ENCODE data around the gene LIM2. TPM values are rescaled to one million over a fixed set of nuclear protein-coding genes. Genes with fewer than 3 reads are reported as not detected.

The LIM2 gene
- total and polyA plus RNA-seq, 2 of the 4 experiments (the other 2 are of a cell fraction) = not detected

DNA sequence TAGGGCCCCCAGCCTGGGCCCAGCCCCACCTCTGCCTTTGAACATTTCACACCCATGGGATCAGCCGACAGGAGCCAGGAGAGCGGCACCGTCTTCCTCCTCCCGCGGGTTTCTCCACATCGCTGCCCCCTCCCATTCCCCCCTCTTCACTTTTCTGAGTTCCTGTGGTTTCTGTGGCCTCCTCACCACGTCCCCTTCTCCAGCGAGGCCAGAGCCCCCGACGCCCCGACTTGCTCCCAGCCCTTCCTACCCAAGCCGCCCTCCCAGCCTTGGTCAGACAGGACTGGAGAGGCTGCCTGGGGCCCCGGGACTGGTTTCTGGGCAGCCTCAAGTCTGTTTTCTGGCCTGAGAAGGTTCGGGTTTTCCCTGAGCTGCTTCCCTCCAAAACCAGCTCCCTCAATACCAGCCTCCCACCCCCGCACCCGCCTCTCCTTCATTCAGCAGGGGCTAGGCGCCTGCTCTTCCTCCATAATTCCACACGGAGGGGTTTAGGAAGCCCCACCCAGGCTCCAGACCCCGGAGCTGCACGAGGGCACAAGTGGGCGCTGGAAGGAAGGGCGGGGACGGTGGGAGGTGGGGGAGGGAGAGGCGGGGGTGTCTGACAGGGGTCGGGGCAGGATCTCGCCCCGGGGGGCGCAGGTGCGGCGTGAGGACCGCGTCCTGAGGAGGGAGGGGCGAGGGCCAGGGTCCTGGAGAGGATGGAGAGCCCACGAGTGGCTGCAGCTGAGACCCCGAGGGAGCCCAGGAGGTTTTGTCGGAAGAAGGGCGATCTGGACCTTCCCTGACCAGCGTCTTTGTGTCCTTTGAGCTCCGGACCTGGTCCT is 33.7 kb upstream of the LIM2 start:
- 0% methylated on average over 3 of the region's 39 CpGs; no CpG with 5 or more reads in 1 of the 2 experiments for WGBS, 2 experiments (ENCODE audit: extremely low coverage in 2 of 2, insufficient read length in 1 of 2)
- Histone ChIP-seq H2BK5ac (ENCODE audit: low read depth, low read length, poor library complexity, severe bottlenecking) (no peak overlapping the region), H3K79me1 (ENCODE audit: low read depth in 1 of 2, low read length in 2 of 2) (no peaks in the 10 kb centered on the region), H2AK9ac (replicated peaks; ENCODE audit: low read depth, low read length, poor library complexity) (peak overlapping the region; percentile 76), H3K56ac (ENCODE audit: extremely low read depth, insufficient read depth, low read length) (no peak overlapping the region), H3K36me3 (ENCODE audit: control insufficient read depth, insufficient read depth, low read length) (no peaks in the 10 kb centered on the region), H2BK20ac (ENCODE audit: low read depth, low read length) (no peak overlapping the region), H3K9me1 (ENCODE audit: insufficient read depth, low read length) (no peaks in the 10 kb centered on the region), H2AFZ (replicated peaks; ENCODE audit: low read length, poor library complexity) (no peak overlapping the region), H3K4me1 (ENCODE audit: control insufficient read depth, insufficient read depth, low read length) (no peaks in the 10 kb centered on the region), H2BK120ac (ENCODE audit: low read depth, low read length) (no peak overlapping the region), H3K14ac (replicated peaks; ENCODE audit: low read depth, low read length) (no peak overlapping the region), H3K9me3 (ENCODE audit: control insufficient read depth, insufficient read depth, low read length) (no peaks in the 10 kb centered on the region), H3K23ac (ENCODE audit: low read depth, low read length) (no peak overlapping the region), H3K4ac (ENCODE audit: low read depth, low read length) (no peak overlapping the region), H3K18ac (ENCODE audit: low read depth, low read length) (no peak overlapping the region), H2AK5ac (ENCODE audit: low read depth, low read length) (no peak overlapping the region), H3K27me3 (ENCODE audit: control insufficient read depth, insufficient read depth, low read length) (no peaks in the 10 kb centered on the region), H4K20me1 (ENCODE audit: insufficient read depth, low read length) (no peaks in the 10 kb centered on the region), H2BK15ac (ENCODE audit: low read depth, low read length) (no peak overlapping the region), H3K4me3 (ENCODE audit: insufficient read depth, low read depth, low read length) (no peak overlapping the region), H4K5ac (ENCODE audit: low read depth, low read length) (no peak overlapping the region), H3K4me2 (ENCODE audit: low read depth, low read length) (no peak overlapping the region), H4K91ac (ENCODE audit: insufficient read depth, low read depth, low read length) (no peak overlapping the region), H3K27ac (ENCODE audit: insufficient read depth, low read length) (no peak overlapping the region), H4K8ac (ENCODE audit: low read depth in 2 of 2, low read length in 2 of 2) (no peak overlapping the region), H3K9ac (ENCODE audit: low read depth, low read length) (no peak overlapping the region)
- ChIA-PET CTCF (interaction anchor here (0.5 to 1.9 kb wide), 4 partner anchors 16 to 357 kb away, joined by 3 to 6 read pairs (median 4); no protein-coding TSS in a partner anchor), POLR2A (ENCODE audit: unreplicated experiment) (no interaction called here)
- intact Hi-C loops (cut with micrococcal nuclease) (loop anchor here (2.0 to 5.0 kb wide), 4 partner anchors 84 to 357 kb away; no protein-coding TSS in a partner anchor), dilution Hi-C loops (cut with HindIII; ENCODE audit: low sequenced_read_pairs, unreplicated experiment) (no loop called here), in situ Hi-C loops (cut with MboI; ENCODE audit: low sequenced_read_pairs) (no loop called here)
- no peak for TF ChIP-seq SMC3 (IDR thresholded peaks at IDR 0.05; ENCODE audit: low read depth, low read length)
- TF ChIP-seq BHLHE40 (IDR thresholded peaks at IDR 0.05; ENCODE audit: low read depth, low read length) = no peak
- no peak for TF ChIP-seq MXI1 (IDR thresholded peaks at IDR 0.05; ENCODE audit: borderline replicate concordance, low read depth, low read length)
- TF ChIP-seq MAFK (IDR thresholded peaks at IDR 0.05; ENCODE audit: low read depth, low read length) = no peak
- TF ChIP-seq, protein P1, sequence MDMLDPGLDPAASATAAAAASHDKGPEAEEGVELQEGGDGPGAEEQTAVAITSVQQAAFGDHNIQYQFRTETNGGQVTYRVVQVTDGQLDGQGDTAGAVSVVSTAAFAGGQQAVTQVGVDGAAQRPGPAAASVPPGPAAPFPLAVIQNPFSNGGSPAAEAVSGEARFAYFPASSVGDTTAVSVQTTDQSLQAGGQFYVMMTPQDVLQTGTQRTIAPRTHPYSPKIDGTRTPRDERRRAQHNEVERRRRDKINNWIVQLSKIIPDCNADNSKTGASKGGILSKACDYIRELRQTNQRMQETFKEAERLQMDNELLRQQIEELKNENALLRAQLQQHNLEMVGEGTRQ (IDR thresholded peaks at IDR 0.05; ENCODE audit: low read depth, low read length) = no peak
- no peak for TF ChIP-seq FOS (IDR thresholded peaks at IDR 0.05; ENCODE audit: low read depth, low read length)
- TF ChIP-seq RCOR1 (IDR thresholded peaks at IDR 0.05; ENCODE audit: insufficient replicate concordance, low read length) = no peak
- TF ChIP-seq, protein P2, sequence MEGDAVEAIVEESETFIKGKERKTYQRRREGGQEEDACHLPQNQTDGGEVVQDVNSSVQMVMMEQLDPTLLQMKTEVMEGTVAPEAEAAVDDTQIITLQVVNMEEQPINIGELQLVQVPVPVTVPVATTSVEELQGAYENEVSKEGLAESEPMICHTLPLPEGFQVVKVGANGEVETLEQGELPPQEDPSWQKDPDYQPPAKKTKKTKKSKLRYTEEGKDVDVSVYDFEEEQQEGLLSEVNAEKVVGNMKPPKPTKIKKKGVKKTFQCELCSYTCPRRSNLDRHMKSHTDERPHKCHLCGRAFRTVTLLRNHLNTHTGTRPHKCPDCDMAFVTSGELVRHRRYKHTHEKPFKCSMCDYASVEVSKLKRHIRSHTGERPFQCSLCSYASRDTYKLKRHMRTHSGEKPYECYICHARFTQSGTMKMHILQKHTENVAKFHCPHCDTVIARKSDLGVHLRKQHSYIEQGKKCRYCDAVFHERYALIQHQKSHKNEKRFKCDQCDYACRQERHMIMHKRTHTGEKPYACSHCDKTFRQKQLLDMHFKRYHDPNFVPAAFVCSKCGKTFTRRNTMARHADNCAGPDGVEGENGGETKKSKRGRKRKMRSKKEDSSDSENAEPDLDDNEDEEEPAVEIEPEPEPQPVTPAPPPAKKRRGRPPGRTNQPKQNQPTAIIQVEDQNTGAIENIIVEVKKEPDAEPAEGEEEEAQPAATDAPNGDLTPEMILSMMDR (conservative IDR thresholded peaks at IDR 0.05; ENCODE audit: low read depth, low read length) = no peak
- TF ChIP-seq, protein P3, sequence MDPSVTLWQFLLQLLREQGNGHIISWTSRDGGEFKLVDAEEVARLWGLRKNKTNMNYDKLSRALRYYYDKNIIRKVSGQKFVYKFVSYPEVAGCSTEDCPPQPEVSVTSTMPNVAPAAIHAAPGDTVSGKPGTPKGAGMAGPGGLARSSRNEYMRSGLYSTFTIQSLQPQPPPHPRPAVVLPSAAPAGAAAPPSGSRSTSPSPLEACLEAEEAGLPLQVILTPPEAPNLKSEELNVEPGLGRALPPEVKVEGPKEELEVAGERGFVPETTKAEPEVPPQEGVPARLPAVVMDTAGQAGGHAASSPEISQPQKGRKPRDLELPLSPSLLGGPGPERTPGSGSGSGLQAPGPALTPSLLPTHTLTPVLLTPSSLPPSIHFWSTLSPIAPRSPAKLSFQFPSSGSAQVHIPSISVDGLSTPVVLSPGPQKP (IDR thresholded peaks at IDR 0.05; ENCODE audit: borderline replicate concordance, low read depth, low read length) = no peak
- TF ChIP-seq CEBPB (IDR thresholded peaks at IDR 0.05; ENCODE audit: low read depth, low read length) = no peak
- ATAC-seq (ENCODE audit: low read depth) (no peak), DNase-seq (no peak)
- BruUV-seq (replicated peaks) = no TSS peak

Measured in IMR-90 (cell line).